Measurements from ENCODE around the gene NFIX.

The NFIX gene

GRCh38 chr19:13001166-13001501, 5.9 kb downstream of the NFIX start:
- peaks cover 82% of the 10 kb centered on the region for H3K27me3 ChIP-seq (ENCODE audit: insufficient read depth, low read depth)
- no peak overlapping the region for H3K27ac ChIP-seq
- no peak overlapping the region for H3K4me3 ChIP-seq (IDR thresholded peaks at IDR 0.05; ENCODE audit: insufficient read depth, low read depth, low read length)

GRCh38 chr19:13001502-13002165, 6.4 kb downstream of the NFIX start:
- Histone ChIP-seq H3K79me2 (ENCODE audit: insufficient read depth, low read depth) (no peaks in the 10 kb centered on the region), H3K27ac (no peak overlapping the region), H4K20me1 (ENCODE audit: insufficient read depth) (no peaks in the 10 kb centered on the region), H2AFZ (ENCODE audit: low read depth) (no peak overlapping the region), H3K4me3 (IDR thresholded peaks at IDR 0.05; ENCODE audit: insufficient read depth, low read depth, low read length) (no peak overlapping the region), H3K4me1 (ENCODE audit: low read depth, poor library complexity, severe bottlenecking) (no peaks in the 10 kb centered on the region), H3K4me2 (no peak overlapping the region), H3K9ac (no peak overlapping the region), H3K27me3 (ENCODE audit: insufficient read depth, low read depth) (peaks cover 84% of the 10 kb centered on the region), H3K36me3 (ENCODE audit: insufficient read depth) (no peaks in the 10 kb centered on the region)
- TF ChIP-seq, protein P1, sequence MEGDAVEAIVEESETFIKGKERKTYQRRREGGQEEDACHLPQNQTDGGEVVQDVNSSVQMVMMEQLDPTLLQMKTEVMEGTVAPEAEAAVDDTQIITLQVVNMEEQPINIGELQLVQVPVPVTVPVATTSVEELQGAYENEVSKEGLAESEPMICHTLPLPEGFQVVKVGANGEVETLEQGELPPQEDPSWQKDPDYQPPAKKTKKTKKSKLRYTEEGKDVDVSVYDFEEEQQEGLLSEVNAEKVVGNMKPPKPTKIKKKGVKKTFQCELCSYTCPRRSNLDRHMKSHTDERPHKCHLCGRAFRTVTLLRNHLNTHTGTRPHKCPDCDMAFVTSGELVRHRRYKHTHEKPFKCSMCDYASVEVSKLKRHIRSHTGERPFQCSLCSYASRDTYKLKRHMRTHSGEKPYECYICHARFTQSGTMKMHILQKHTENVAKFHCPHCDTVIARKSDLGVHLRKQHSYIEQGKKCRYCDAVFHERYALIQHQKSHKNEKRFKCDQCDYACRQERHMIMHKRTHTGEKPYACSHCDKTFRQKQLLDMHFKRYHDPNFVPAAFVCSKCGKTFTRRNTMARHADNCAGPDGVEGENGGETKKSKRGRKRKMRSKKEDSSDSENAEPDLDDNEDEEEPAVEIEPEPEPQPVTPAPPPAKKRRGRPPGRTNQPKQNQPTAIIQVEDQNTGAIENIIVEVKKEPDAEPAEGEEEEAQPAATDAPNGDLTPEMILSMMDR (conservative IDR thresholded peaks at IDR 0.05; ENCODE audit: low read depth, low read length), result no peak

More at GRCh38 chr19:13001166-13001501, 5.9 kb downstream of the NFIX start:
- Histone ChIP-seq H4K20me1 (ENCODE audit: insufficient read depth) (no peaks in the 10 kb centered on the region), H3K79me2 (ENCODE audit: insufficient read depth, low read depth) (no peaks in the 10 kb centered on the region), H2AFZ (ENCODE audit: low read depth) (no peak overlapping the region), H3K36me3 (ENCODE audit: insufficient read depth) (no peaks in the 10 kb centered on the region), H3K4me1 (ENCODE audit: low read depth, poor library complexity, severe bottlenecking) (no peaks in the 10 kb centered on the region), H3K4me2 (no peak overlapping the region), H3K9ac (no peak overlapping the region)
- TF ChIP-seq, protein P1 (conservative IDR thresholded peaks at IDR 0.05; ENCODE audit: low read depth, low read length), result no peak

- no peaks in the 10 kb centered on the region for H3K4me1 ChIP-seq (ENCODE audit: low read depth, poor library complexity, severe bottlenecking)
- H2AFZ ChIP-seq (ENCODE audit: low read depth), result no peak overlapping the region
- H3K36me3 ChIP-seq (ENCODE audit: insufficient read depth), result no peaks in the 10 kb centered on the region
- no peak overlapping the region for H3K9ac ChIP-seq
- H3K27ac ChIP-seq, result no peak overlapping the region
- no peaks in the 10 kb centered on the region for H3K79me2 ChIP-seq (ENCODE audit: insufficient read depth, low read depth)
- TF ChIP-seq, protein P1 (conservative IDR thresholded peaks at IDR 0.05; ENCODE audit: low read depth, low read length), result no peak
- H3K4me3 ChIP-seq (IDR thresholded peaks at IDR 0.05; ENCODE audit: insufficient read depth, low read depth, low read length), result no peak overlapping the region
- no peaks in the 10 kb centered on the region for H4K20me1 ChIP-seq (ENCODE audit: insufficient read depth)
- H3K4me2 ChIP-seq, result no peak overlapping the region
- peaks cover 84% of the 10 kb centered on the region for H3K27me3 ChIP-seq (ENCODE audit: insufficient read depth, low read depth)
These were observed 7.1 kb downstream of the NFIX start for GRCh38 chr19:13002166-13002898.

GRCh38 chr19:13003081-13003480, 7.8 kb downstream of the NFIX start:
- no peaks in the 10 kb centered on the region for H3K79me2 ChIP-seq (ENCODE audit: insufficient read depth, low read depth)
- no peak overlapping the region for H3K27ac ChIP-seq
- no peaks in the 10 kb centered on the region for H3K36me3 ChIP-seq (ENCODE audit: insufficient read depth)
- H3K4me3 ChIP-seq (IDR thresholded peaks at IDR 0.05; ENCODE audit: insufficient read depth, low read depth, low read length), result no peak overlapping the region
- peaks cover 84% of the 10 kb centered on the region for H3K27me3 ChIP-seq (ENCODE audit: insufficient read depth, low read depth)
- TF ChIP-seq, protein P1 (conservative IDR thresholded peaks at IDR 0.05; ENCODE audit: low read depth, low read length), result no peak
- no peaks in the 10 kb centered on the region for H3K4me1 ChIP-seq (ENCODE audit: low read depth, poor library complexity, severe bottlenecking)
- no peaks in the 10 kb centered on the region for H4K20me1 ChIP-seq (ENCODE audit: insufficient read depth)
- no peak overlapping the region for H3K9ac ChIP-seq
- H2AFZ ChIP-seq (ENCODE audit: low read depth), result no peak overlapping the region
- no peak overlapping the region for H3K4me2 ChIP-seq
